GM12891 (cell line): Measurements from ENCODE around the gene TNFRSF21.

Source experiments
- DNase-seq: peaks from one replicate; pipeline ENCODE4 v3.0.0; 2011; ENCODE audit warnings: low spot score; ENCODE audit not compliant: insufficient read length
- FAIRE-seq: peaks from 2 replicates; lab custom pipeline; 2011; peaks lifted over from hg19 to GRCh38; lab: Jason Lieb, UNC
- PAX5 ChIP-seq: IDR thresholded peaks from 2 replicates; pipeline ENCODE4 v1.6.1; 2011; ENCODE audit warnings: low read length, moderate library complexity, mild to moderate bottlenecking; ENCODE audit not compliant: insufficient read depth, severe bottlenecking
- POLR2A ChIP-seq: IDR thresholded peaks from 2 replicates; pipeline ENCODE4 v1.6.1; 2011; ENCODE audit warnings: low read depth, low read length, control low read depth
- POLR2AphosphoS5 ChIP-seq: IDR thresholded peaks from 2 replicates; pipeline ENCODE4 v1.6.1; 2011; ENCODE audit warnings: low read depth, low read length, control low read depth
- POU2F2 ChIP-seq: IDR thresholded peaks from 2 replicates; pipeline ENCODE4 v1.6.1; 2011; ENCODE audit warnings: low read depth, mild to moderate bottlenecking, control low read depth, low read length, moderate library complexity
- SPI1 ChIP-seq: IDR thresholded peaks from 2 replicates; pipeline ENCODE4 v1.6.1; 2011; ENCODE audit warnings: low read depth, low read length, control low read depth
- TAF1 ChIP-seq: IDR thresholded peaks from 2 replicates; pipeline ENCODE4 v1.6.1; 2011; ENCODE audit warnings: low read depth, low read length, control low read depth

TNFRSF21 gene

DNA sequence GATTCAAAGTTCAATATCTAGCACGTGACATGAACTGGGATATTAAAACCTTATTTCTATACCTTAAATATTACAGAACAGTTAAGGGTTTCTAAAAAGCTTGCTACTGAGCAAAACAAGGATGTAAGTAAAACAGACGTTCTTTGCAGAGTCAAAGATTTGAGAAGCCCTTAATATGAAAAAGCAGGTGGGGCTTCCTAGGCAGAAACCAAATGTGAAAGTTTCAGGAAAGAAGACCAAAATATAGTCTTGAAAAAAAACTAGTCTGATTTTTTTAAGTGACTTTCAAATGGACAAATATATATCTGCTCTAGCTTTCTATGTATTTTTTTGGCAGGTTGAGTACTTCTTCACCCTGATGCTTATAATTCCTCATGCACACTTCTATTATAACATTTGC is 63.2 kb downstream of the TNFRSF21 start:
- no peak for TF ChIP-seq POU2F2
- TF ChIP-seq PAX5, result no peak
- TF ChIP-seq POLR2A, result no peak
- TF ChIP-seq SPI1, result no peak
- TF ChIP-seq TAF1, result no peak
- FAIRE-seq (no peak), DNase-seq (no peak)

- TF ChIP-seq SPI1, result no peak
- FAIRE-seq, result peak; percentile 40
- DNase-seq, result no peak
Observed at GRCh38 chr6:47245745-47246371, 63.8 kb downstream of the TNFRSF21 start.

- DNase-seq, result peak; percentile 52
Observed at GRCh38 chr6:47242483-47243386, 67.0 kb downstream of the TNFRSF21 start.

GRCh38 chr6:47241742-47242482 is 67.8 kb downstream of the TNFRSF21 start:
- peak; percentile 31 for FAIRE-seq
- no peak for DNase-seq
- no peak for TF ChIP-seq POU2F2
- TF ChIP-seq PAX5, result no peak
- no peak for TF ChIP-seq TAF1
- TF ChIP-seq POLR2A, result no peak
- TF ChIP-seq POLR2AphosphoS5, result no peak
- TF ChIP-seq SPI1, result no peak

More at GRCh38 chr6:47242483-47243386, 67.0 kb downstream of the TNFRSF21 start:
- peak; percentile 98 for FAIRE-seq
- TF ChIP-seq SPI1 (peak; percentile 100), POU2F2 (peak; percentile 68), TAF1 (0 out of 2 replicates have a peak, but pooled peaks have one; percentile 23), POLR2A (no peak), POLR2AphosphoS5 (no peak), PAX5 (no peak)

DNA sequence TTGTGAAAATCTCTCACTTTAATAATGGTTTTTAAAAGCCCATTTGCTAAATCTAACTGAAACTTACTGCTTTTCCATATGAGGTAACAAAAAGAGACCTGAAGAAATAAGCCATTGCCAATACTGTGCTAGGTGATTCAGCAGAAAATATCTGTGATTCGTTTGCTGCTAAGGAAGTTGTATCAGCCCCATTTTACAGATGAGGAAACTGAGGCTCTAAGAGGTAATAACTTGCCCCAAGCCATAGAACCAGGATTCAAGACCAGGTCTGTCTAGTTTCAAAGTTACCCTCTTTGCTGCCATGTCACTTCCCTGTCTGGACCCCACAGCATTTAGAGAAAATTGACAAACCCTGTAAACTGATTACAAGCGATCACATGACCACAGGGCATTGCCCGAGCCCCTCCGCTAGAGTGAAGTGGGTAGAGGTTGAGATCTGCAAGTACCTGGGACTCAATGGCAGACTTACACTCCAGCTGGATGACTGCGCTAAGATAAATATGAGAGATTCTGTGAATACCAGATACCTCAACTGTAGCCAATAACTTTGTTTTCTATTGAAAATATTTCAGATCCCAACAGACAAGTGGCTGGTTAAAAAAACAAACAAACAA is 69.3 kb downstream of the TNFRSF21 start:
- TF ChIP-seq POLR2A, result no peak
- TF ChIP-seq POLR2AphosphoS5, result no peak
- TF ChIP-seq PAX5, result no peak
- TF ChIP-seq SPI1, result no peak
- TF ChIP-seq TAF1, result no peak
- no peak for TF ChIP-seq POU2F2
- FAIRE-seq (no peak), DNase-seq (no peak)

DNA sequence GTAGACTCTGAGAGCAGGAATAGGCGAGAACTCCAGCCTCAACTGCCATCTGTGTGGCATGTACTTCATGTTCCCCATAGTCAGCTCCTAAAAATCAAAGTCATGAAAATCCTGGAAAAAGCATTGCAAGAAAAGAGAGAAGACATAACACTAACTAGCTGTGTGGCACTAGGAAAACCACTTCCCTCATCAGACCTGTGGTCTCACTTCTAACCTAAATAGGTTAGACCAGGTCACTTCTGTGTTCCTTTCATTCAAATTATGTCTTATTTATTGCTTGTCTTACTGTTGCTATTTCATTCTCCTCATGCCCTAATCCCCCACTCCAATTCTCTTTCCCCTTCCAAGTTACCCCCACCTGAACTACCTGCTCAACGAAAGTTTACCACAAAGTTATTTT is 70.2 kb downstream of the TNFRSF21 start:
- DNase-seq (no peak), FAIRE-seq (peak; percentile 20)
- no peak for TF ChIP-seq PAX5
- TF ChIP-seq POLR2AphosphoS5, result no peak
- TF ChIP-seq POU2F2, result no peak
- TF ChIP-seq POLR2A, result no peak
- no peak for TF ChIP-seq TAF1
- TF ChIP-seq SPI1, result no peak

- DNase-seq (no peak), FAIRE-seq (no peak)
- TF ChIP-seq POLR2A (no peak), POLR2AphosphoS5 (no peak), SPI1 (no peak), POU2F2 (no peak), TAF1 (no peak), PAX5 (no peak)
Observed at GRCh38 chr6:47238456-47238995, 71.2 kb downstream of the TNFRSF21 start.

- DNase-seq (no peak), FAIRE-seq (no peak)
- no peak for TF ChIP-seq TAF1
- TF ChIP-seq SPI1, result no peak
- TF ChIP-seq POLR2A, result no peak
- no peak for TF ChIP-seq POLR2AphosphoS5
- TF ChIP-seq POU2F2, result no peak
- TF ChIP-seq PAX5, result no peak
Observed at GRCh38 chr6:47237196-47237595, 72.5 kb downstream of the TNFRSF21 start.
